ENCODE measurements around the gene YY2. TPM values are rescaled to one million over a fixed set of nuclear protein-coding genes. Genes with fewer than 3 reads are reported as not detected.

Gene YY2
- total RNA-seq, 1 donor from 2014 or later = 1.5 TPM

DNA sequence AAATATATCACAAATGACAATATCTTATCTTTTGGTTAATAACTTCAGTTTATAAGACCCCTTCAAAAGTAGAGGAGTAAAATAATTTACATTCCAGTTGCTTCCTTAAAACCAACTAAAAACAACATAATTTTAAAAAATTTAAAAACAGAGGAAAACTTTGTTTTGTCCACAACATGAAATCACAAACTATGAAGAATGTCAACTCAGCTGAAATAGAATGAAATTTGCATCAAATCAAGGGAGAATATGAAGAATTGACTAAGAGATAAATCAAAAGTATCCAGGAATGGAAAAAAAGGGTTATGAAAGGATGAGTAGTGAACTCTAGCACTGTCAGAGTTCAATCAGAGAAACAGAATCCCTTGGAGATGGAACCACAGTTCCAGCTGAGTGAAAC lies 2.2 kb upstream of the YY2 start:
- H3K9me3 Mint-ChIP-seq = no peaks in the 10 kb centered on the region
- no peak overlapping the region for H3K4me3 Mint-ChIP-seq
- H3K36me3 Mint-ChIP-seq (ENCODE audit: low read depth) = peaks cover 14% of the 10 kb centered on the region
- TF ChIP-seq, protein P1, sequence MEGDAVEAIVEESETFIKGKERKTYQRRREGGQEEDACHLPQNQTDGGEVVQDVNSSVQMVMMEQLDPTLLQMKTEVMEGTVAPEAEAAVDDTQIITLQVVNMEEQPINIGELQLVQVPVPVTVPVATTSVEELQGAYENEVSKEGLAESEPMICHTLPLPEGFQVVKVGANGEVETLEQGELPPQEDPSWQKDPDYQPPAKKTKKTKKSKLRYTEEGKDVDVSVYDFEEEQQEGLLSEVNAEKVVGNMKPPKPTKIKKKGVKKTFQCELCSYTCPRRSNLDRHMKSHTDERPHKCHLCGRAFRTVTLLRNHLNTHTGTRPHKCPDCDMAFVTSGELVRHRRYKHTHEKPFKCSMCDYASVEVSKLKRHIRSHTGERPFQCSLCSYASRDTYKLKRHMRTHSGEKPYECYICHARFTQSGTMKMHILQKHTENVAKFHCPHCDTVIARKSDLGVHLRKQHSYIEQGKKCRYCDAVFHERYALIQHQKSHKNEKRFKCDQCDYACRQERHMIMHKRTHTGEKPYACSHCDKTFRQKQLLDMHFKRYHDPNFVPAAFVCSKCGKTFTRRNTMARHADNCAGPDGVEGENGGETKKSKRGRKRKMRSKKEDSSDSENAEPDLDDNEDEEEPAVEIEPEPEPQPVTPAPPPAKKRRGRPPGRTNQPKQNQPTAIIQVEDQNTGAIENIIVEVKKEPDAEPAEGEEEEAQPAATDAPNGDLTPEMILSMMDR (conservative IDR thresholded peaks at IDR 0.05) = no peak
- H3K27me3 Mint-ChIP-seq (ENCODE audit: low read depth) = no peaks in the 10 kb centered on the region
- no peak overlapping the region for H3K27ac Mint-ChIP-seq (ENCODE audit: unreplicated experiment)
- H3K4me1 Mint-ChIP-seq = no peaks in the 10 kb centered on the region
- DNase-seq (ENCODE audit: low read depth, low spot score) = no peak

DNA sequence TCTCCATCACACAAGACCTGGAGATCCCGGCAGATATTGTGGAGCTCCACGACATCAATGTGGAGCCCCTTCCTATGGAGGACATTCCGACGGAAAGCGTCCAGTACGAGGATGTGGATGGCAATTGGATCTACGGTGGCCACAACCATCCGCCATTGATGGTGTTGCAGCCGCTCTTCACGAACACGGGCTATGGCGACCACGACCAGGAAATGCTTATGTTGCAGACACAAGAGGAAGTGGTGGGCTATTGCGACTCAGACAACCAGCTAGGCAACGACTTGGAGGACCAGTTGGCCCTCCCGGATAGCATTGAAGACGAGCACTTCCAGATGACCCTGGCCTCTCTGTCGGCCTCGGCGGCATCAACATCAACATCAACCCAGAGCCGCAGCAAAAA lies 717 bp downstream of the YY2 start:
- Mint-ChIP-seq H3K27me3 (ENCODE audit: low read depth) (no peaks in the 10 kb centered on the region), H3K4me1 (no peaks in the 10 kb centered on the region), H3K36me3 (ENCODE audit: low read depth) (peaks cover 14% of the 10 kb centered on the region), H3K27ac (ENCODE audit: unreplicated experiment) (no peak overlapping the region), H3K4me3 (no peak overlapping the region), H3K9me3 (no peaks in the 10 kb centered on the region)
- TF ChIP-seq, protein P1 (conservative IDR thresholded peaks at IDR 0.05) = no peak
- no peak for DNase-seq (ENCODE audit: low read depth, low spot score)

DNA sequence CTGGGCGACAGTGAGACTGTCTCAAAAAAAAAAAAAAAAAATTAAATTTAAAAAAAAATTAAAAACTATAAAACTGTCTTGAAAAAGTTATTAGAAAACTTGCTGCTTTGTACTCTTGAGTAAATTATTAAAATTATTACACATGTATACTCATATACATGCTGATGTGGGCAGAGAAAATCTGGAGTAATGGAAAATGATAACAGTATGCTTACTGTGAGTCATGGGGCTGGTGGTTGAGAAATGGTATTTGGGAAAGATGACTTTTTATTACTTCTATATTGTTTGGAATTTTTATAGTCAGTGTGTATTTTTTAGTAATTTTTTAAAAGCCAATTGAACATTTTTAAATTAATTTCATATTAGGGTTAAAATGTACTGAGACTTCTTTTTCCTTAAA lies 7.5 kb downstream of the YY2 start:
- H3K27me3 Mint-ChIP-seq (ENCODE audit: low read depth) = no peaks in the 10 kb centered on the region
- H3K4me3 Mint-ChIP-seq = no peak overlapping the region
- H3K27ac Mint-ChIP-seq (ENCODE audit: unreplicated experiment) = no peak overlapping the region
- TF ChIP-seq, protein P1 (conservative IDR thresholded peaks at IDR 0.05) = no peak
- no peak for DNase-seq (ENCODE audit: low read depth, low spot score)
- no peaks in the 10 kb centered on the region for H3K36me3 Mint-ChIP-seq (ENCODE audit: low read depth)
- H3K4me1 Mint-ChIP-seq = no peaks in the 10 kb centered on the region
- H3K9me3 Mint-ChIP-seq = no peaks in the 10 kb centered on the region

DNA sequence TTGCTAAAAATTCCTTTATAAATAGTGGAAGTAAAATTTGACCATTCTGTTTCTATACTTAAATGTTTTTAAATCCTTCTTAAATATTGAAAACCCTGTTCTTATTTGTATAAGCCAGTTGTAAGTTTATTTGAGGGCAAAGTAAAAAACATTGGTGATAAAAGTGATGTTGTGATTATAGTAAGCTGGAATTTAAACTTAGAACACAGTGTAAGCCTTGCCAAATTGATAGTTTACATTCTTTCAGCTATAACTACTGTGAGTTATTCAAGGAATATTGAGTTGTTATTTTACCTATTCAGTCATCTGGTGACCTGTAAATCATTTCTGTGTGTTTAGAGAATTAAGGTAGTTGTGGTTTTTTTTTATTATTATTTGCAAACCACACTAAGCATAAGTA lies 9.6 kb downstream of the YY2 start:
- DNase-seq (ENCODE audit: low read depth, low spot score) = no peak
- Mint-ChIP-seq H3K9me3 (no peaks in the 10 kb centered on the region), H3K4me1 (no peaks in the 10 kb centered on the region), H3K27me3 (ENCODE audit: low read depth) (no peaks in the 10 kb centered on the region), H3K36me3 (ENCODE audit: low read depth) (no peaks in the 10 kb centered on the region), H3K4me3 (no peak overlapping the region), H3K27ac (ENCODE audit: unreplicated experiment) (no peak overlapping the region)
- TF ChIP-seq, protein P1 (conservative IDR thresholded peaks at IDR 0.05) = no peak

DNA sequence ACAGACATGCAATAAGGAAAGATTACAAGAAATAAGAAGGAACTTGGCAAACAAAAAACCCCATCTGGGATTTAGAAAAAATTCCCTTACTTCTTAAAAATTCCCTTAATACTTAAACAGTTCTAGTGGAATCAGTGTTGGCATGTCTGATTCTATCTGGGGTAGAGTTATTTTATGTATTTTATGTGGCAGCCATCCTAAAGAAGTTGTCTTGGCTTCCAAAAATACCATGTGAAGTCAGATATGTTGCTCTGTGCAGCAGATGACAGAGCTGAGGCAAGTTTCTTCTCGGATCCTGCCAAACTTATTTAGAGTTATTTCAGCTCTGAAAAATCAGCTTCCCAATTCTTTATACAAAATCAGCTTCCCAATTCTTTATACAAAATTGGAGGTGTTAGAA lies 14.7 kb downstream of the YY2 start:
- Mint-ChIP-seq H3K9me3 (no peaks in the 10 kb centered on the region), H3K27ac (ENCODE audit: unreplicated experiment) (no peak overlapping the region), H3K36me3 (ENCODE audit: low read depth) (no peaks in the 10 kb centered on the region), H3K4me1 (peaks cover 9% of the 10 kb centered on the region), H3K27me3 (ENCODE audit: low read depth) (no peaks in the 10 kb centered on the region), H3K4me3 (no peak overlapping the region)
- DNase-seq (ENCODE audit: low read depth, low spot score) = no peak
- TF ChIP-seq, protein P1 (conservative IDR thresholded peaks at IDR 0.05) = no peak
